Activated CD8-positive, alpha-beta T cell treated with anti-CD3 and anti-CD28 coated beads for 36 hours (primary cell): ENCODE results near the gene HOXB7. TPM values are rescaled to one million over a fixed set of nuclear protein-coding genes. Genes with fewer than 3 reads are reported as not detected.
A peak's percentile ranks its signal among the peaks of the same experiment; 100 is the strongest.

ENCODE experiments used
- ATAC-seq: fragments of 200-7000 bp; cut with Tn5 transposase; one replicate; pipeline ENCODE4 v1.10.0; 2021; ENCODE audit warnings: mild to moderate bottlenecking, moderate library complexity
- CTCF ChIA-PET: fragments of 350-600 bp; sonication (Branson Sonifier 250); formaldehyde crosslinking; loops from one replicate; lab custom pipeline; 2021; ENCODE audit warnings: antibody characterized with exemption; lab: Charles Lee
- POLR2A ChIA-PET: fragments of 350-600 bp; sonication (Branson Sonifier 250); formaldehyde crosslinking; loops from one replicate; lab custom pipeline; 2021; ENCODE audit warnings: antibody characterized with exemption; lab: Charles Lee
- DNase-seq: peaks from one replicate; pipeline ENCODE4 v3.0.0-alpha.2; 2020
- H3K27ac Mint-ChIP-seq: one replicate; pipeline ENCODE4 v1.8.0; 2021; ENCODE audit warnings: mild to moderate bottlenecking, mixed read lengths
- H3K27me3 Mint-ChIP-seq: one replicate; pipeline ENCODE4 v1.8.0; 2021; ENCODE audit warnings: mixed read lengths
- H3K36me3 Mint-ChIP-seq: one replicate; pipeline ENCODE4 v1.8.0; 2021; ENCODE audit warnings: low read depth, mixed read lengths
- H3K4me1 Mint-ChIP-seq: one replicate; pipeline ENCODE4 v1.8.0; 2021; ENCODE audit warnings: low read depth, mixed read lengths
- H3K4me3 Mint-ChIP-seq: one replicate; pipeline ENCODE4 v1.8.0; 2021; ENCODE audit warnings: mild to moderate bottlenecking, moderate library complexity, mixed read lengths
- H3K9me3 Mint-ChIP-seq: one replicate; pipeline ENCODE4 v1.8.0; 2021; ENCODE audit warnings: mixed read lengths
- CTCF ChIP-seq: fragments of 200-600 bp; IDR thresholded peaks from one replicate; pipeline ENCODE4 v1.8.0; 2022; ENCODE audit warnings: antibody characterized with exemption, mild to moderate bottlenecking
- intact Hi-C: fragments of 100-400 bp; cut with micrococcal nuclease; formaldehyde crosslinking; loops from one replicate; pipeline ENCODE4 v1.10.0; 2022
- total RNA-seq, 2 experiments: library from RNA; stranded (reverse); gene quantifications; one replicate each; pipeline ENCODE4 v1.2.3, GENCODE V29; 2021

HOXB7 gene
- total RNA-seq, 2 experiments from 2014 or later: 0.50 to 1.0 TPM

- peaks cover 71% of the 10 kb centered on the region for H3K27me3 Mint-ChIP-seq
- TF ChIP-seq CTCF: no peak
- ATAC-seq (no peak), DNase-seq (no peak)
- CTCF ChIA-PET: interaction anchor here (0.8 to 5.5 kb wide), 6 partner anchors 7 to 367 kb away, joined by 3 to 40 read pairs (median 4); partner anchors contain the start of gene HOXB8
- intact Hi-C loops: no loop called here
- no peak overlapping the region for H3K4me3 Mint-ChIP-seq
- no peak overlapping the region for H3K27ac Mint-ChIP-seq
- H3K36me3 Mint-ChIP-seq: no peaks in the 10 kb centered on the region
- H3K4me1 Mint-ChIP-seq: peaks cover 10% of the 10 kb centered on the region
- POLR2A ChIA-PET: no interaction called here
- H3K9me3 Mint-ChIP-seq: no peaks in the 10 kb centered on the region
Measured at GRCh38 chr17:48629411-48629759, 18.6 kb upstream of the HOXB7 start.

GRCh38 chr17:48628649-48629410 is 18.0 kb upstream of the HOXB7 start:
- CTCF ChIA-PET: interaction anchor here (0.8 to 5.5 kb wide), 6 partner anchors 8 to 366 kb away, joined by 3 to 40 read pairs (median 4); partner anchors contain the start of gene HOXB8
- no peak overlapping the region for H3K27ac Mint-ChIP-seq
- POLR2A ChIA-PET: interaction anchor here (0.7 kb wide), 1 partner anchor 33 kb away, joined by 3 read pairs; no protein-coding TSS in a partner anchor
- H3K4me1 Mint-ChIP-seq: peaks cover 11% of the 10 kb centered on the region
- intact Hi-C loops: no loop called here
- ATAC-seq (no peak), DNase-seq (no peak)
- H3K36me3 Mint-ChIP-seq: no peaks in the 10 kb centered on the region
- peaks cover 74% of the 10 kb centered on the region for H3K27me3 Mint-ChIP-seq
- no peaks in the 10 kb centered on the region for H3K9me3 Mint-ChIP-seq
- no peak overlapping the region for H3K4me3 Mint-ChIP-seq
- no peak for TF ChIP-seq CTCF

- CTCF ChIA-PET: interaction anchor here (1.3 to 5.5 kb wide), 6 partner anchors 8 to 44 kb away, joined by 3 to 40 read pairs (median 13); partner anchors contain the start of gene HOXB8
- DNase-seq (no peak), ATAC-seq (no peak)
- H3K27me3 Mint-ChIP-seq: peaks cover 74% of the 10 kb centered on the region
- no peaks in the 10 kb centered on the region for H3K9me3 Mint-ChIP-seq
- H3K36me3 Mint-ChIP-seq: no peaks in the 10 kb centered on the region
- peaks cover 10% of the 10 kb centered on the region for H3K4me1 Mint-ChIP-seq
- no peak overlapping the region for H3K4me3 Mint-ChIP-seq
- H3K27ac Mint-ChIP-seq: no peak overlapping the region
- intact Hi-C loops: no loop called here
- POLR2A ChIA-PET: interaction anchor here (3.2 kb wide), 1 partner anchor 14 kb away, joined by 19 read pairs; the partner anchor contains the start of gene HOXB8
- no peak for TF ChIP-seq CTCF
Measured at GRCh38 chr17:48627623-48628521, 17.1 kb upstream of the HOXB7 start.

GRCh38 chr17:48627118-48627597 is 16.3 kb upstream of the HOXB7 start:
- POLR2A ChIA-PET: interaction anchor here (3.2 kb wide), 1 partner anchor 13 kb away, joined by 19 read pairs; the partner anchor contains the start of gene HOXB8

More at GRCh38 chr17:48627118-48627597, 16.3 kb upstream of the HOXB7 start:
- H3K36me3 Mint-ChIP-seq: no peaks in the 10 kb centered on the region
- intact Hi-C loops: no loop called here
- peaks cover 74% of the 10 kb centered on the region for H3K27me3 Mint-ChIP-seq
- no peaks in the 10 kb centered on the region for H3K9me3 Mint-ChIP-seq
- H3K27ac Mint-ChIP-seq: peak overlapping the region; percentile 7
- peak overlapping the region; percentile 77 for H3K4me3 Mint-ChIP-seq
- TF ChIP-seq CTCF: no peak
- H3K4me1 Mint-ChIP-seq: peaks cover 8% of the 10 kb centered on the region
- ATAC-seq (no peak), DNase-seq (no peak)
- CTCF ChIA-PET: interaction anchor here (1.3 to 5.5 kb wide), 5 partner anchors 8 to 32 kb away, joined by 3 to 40 read pairs (median 21); partner anchors contain the start of gene HOXB8
